NK-92 (cell line): ENCODE data around the gene GLE1.
"Not testable (repeated sequence)": the region's sequence is repeated elsewhere in the genome, so short reads cannot be mapped to it uniquely, and the experiment has no call there.

ENCODE experiments used
- DNase-seq: peaks from one replicate; lab custom pipeline; 2025; ENCODE audit not compliant: unreplicated experiment; lab: John Stamatoyannopoulos, UW

GLE1 gene

GRCh38 chr9:128495296-128495695 lies 9.2 kb upstream of the GLE1 start:
- no peak for DNase-seq

GRCh38 chr9:128495804-128496417 lies 8.6 kb upstream of the GLE1 start:
- no peak for DNase-seq

- no peak for DNase-seq
These were observed 6.5 kb upstream of the GLE1 start for GRCh38 chr9:128497824-128498610.

- no peak for DNase-seq
These were observed 5.6 kb upstream of the GLE1 start for GRCh38 chr9:128498911-128499310.

GRCh38 chr9:128499920-128500319 lies 4.6 kb upstream of the GLE1 start:
- no peak for DNase-seq

GRCh38 chr9:128503415-128503825 lies 1.1 kb upstream of the GLE1 start:
- DNase-seq, result not testable (repeated sequence)

- no peak for DNase-seq
These were observed 649 bp upstream of the GLE1 start for GRCh38 chr9:128503870-128504269.

GRCh38 chr9:128505414-128505765 lies 871 bp downstream of the GLE1 start:
- DNase-seq, result no peak

GRCh38 chr9:128505906-128506305 lies 1.4 kb downstream of the GLE1 start:
- DNase-seq, result not testable (repeated sequence)

GRCh38 chr9:128512820-128513219 lies 8.3 kb downstream of the GLE1 start:
- no peak for DNase-seq

GRCh38 chr9:128521956-128522355 lies 17.4 kb downstream of the GLE1 start:
- no peak for DNase-seq

GRCh38 chr9:128523199-128523925 lies 18.8 kb downstream of the GLE1 start:
- no peak for DNase-seq

GRCh38 chr9:128526720-128527119 lies 22.2 kb downstream of the GLE1 start:
- DNase-seq, result no peak

- DNase-seq, result no peak
These were observed 24.1 kb downstream of the GLE1 start for GRCh38 chr9:128528445-128529160.

- DNase-seq, result no peak
These were observed 24.7 kb downstream of the GLE1 start for GRCh38 chr9:128529191-128529590.

GRCh38 chr9:128532581-128532980 lies 28.1 kb downstream of the GLE1 start:
- DNase-seq, result no peak

GRCh38 chr9:128540634-128541360 lies 36.3 kb downstream of the GLE1 start:
- DNase-seq, result no peak

GRCh38 chr9:128546504-128546903 lies 42.0 kb downstream of the GLE1 start:
- no peak for DNase-seq

GRCh38 chr9:128548876-128549275 lies 44.4 kb downstream of the GLE1 start:
- DNase-seq, result no peak

GRCh38 chr9:128550226-128550625 lies 45.7 kb downstream of the GLE1 start:
- no peak for DNase-seq
